NCI-H526 (cell line): ENCODE data around the gene EFCAB3.
"Not testable (repeated sequence)": the region's sequence is repeated elsewhere in the genome, so short reads cannot be mapped to it uniquely, and the experiment has no call there.

Source experiments
- DNase-seq, 2 experiments: peaks; one replicate each; lab custom pipeline; 2025; lab: John Stamatoyannopoulos, UW

Gene EFCAB3

DNA sequence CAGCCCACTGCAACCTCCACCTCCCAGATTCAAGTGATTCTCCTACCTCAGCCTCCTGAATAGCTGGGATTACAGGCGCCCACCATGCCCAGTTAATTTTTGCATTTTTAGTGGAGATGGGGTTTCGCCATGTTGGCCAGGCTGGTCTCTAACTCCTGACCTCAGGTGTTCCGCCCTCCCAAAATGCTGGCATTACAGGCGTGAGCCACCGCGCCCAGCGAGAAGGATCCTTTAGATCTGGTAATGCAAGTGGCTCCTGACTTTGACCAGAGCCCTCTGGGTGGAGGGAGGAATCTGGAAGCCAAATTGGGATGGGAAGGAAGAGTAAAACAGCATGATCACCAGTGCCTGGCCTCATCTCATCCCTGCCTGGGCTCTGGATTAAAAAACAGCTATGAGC, 84.9 kb downstream of the EFCAB3 start:
- DNase-seq = not testable (repeated sequence)
